ENCODE measurements around the gene BAZ2B.

- TF ChIP-seq CTCF (IDR thresholded peaks at IDR 0.05; ENCODE audit: low read length) (no peak), EZH2phosphoT487 (IDR thresholded peaks at IDR 0.05; ENCODE audit: low read length) (no peak), EZH2 (optimal IDR thresholded peaks at IDR 0.05; ENCODE audit: low read depth, low read length) (no peak)
Measured at GRCh38 chr2:159571540-159572260, 44.6 kb downstream of the BAZ2B start.

All from MM.1S (cell line).